GM19463 (cell line): ENCODE data around the gene GALNT18.

Experiments
- ATAC-seq: cut with Tn5 transposase; IDR thresholded peaks from one replicate; pipeline ENCODE4 v1.9.1; 2021; ENCODE audit warnings: mild to moderate bottlenecking, moderate library complexity; ENCODE audit not compliant: unreplicated experiment

The GALNT18 gene

GRCh38 chr11:11569936-11570491 lies 51.8 kb downstream of the GALNT18 start:
- no peak for ATAC-seq

- no peak for ATAC-seq
Measured at GRCh38 chr11:11568651-11569229, 53.1 kb downstream of the GALNT18 start.

GRCh38 chr11:11567936-11568650 lies 53.7 kb downstream of the GALNT18 start:
- ATAC-seq, result no peak

- ATAC-seq, result no peak
Measured at GRCh38 chr11:11565636-11566035, 56.2 kb downstream of the GALNT18 start.

- ATAC-seq, result no peak
Measured at GRCh38 chr11:11563200-11563975, 58.4 kb downstream of the GALNT18 start.

GRCh38 chr11:11561991-11562390 lies 59.8 kb downstream of the GALNT18 start:
- ATAC-seq, result no peak

- no peak for ATAC-seq
Measured at GRCh38 chr11:11558826-11559225, 63.0 kb downstream of the GALNT18 start.

GRCh38 chr11:11558396-11558795 lies 63.4 kb downstream of the GALNT18 start:
- no peak for ATAC-seq

- no peak for ATAC-seq
Measured at GRCh38 chr11:11555208-11555607, 66.6 kb downstream of the GALNT18 start.

GRCh38 chr11:11553573-11553972 lies 68.2 kb downstream of the GALNT18 start:
- no peak for ATAC-seq

GRCh38 chr11:11552529-11553087 lies 69.2 kb downstream of the GALNT18 start:
- ATAC-seq, result no peak

- no peak for ATAC-seq
Measured at GRCh38 chr11:11550534-11550933, 71.3 kb downstream of the GALNT18 start.

GRCh38 chr11:11545285-11546275 lies 76.2 kb downstream of the GALNT18 start:
- ATAC-seq, result no peak

- no peak for ATAC-seq
Measured at GRCh38 chr11:11543656-11544055, 78.1 kb downstream of the GALNT18 start.

- no peak for ATAC-seq
Measured at GRCh38 chr11:11540157-11540556, 81.6 kb downstream of the GALNT18 start.

GRCh38 chr11:11538277-11538960 lies 83.4 kb downstream of the GALNT18 start:
- ATAC-seq, result no peak

GRCh38 chr11:11537871-11538270 lies 83.9 kb downstream of the GALNT18 start:
- ATAC-seq, result no peak

GRCh38 chr11:11537372-11537771 lies 84.4 kb downstream of the GALNT18 start:
- no peak for ATAC-seq

- no peak for ATAC-seq
Measured at GRCh38 chr11:11536650-11537049, 85.2 kb downstream of the GALNT18 start.

- ATAC-seq, result no peak
Measured at GRCh38 chr11:11535611-11536010, 86.2 kb downstream of the GALNT18 start.
